ENCODE data around the gene THEMIS2. TPM values are rescaled to one million over a fixed set of nuclear protein-coding genes. Genes with fewer than 3 reads are reported as not detected.
"Not testable (repeated sequence)": the region's sequence is repeated elsewhere in the genome, so short reads cannot be mapped to it uniquely, and the experiment has no call there.

Gene THEMIS2
- total RNA-seq, 1 experiment from 2014 or later: 17.2 TPM

DNA sequence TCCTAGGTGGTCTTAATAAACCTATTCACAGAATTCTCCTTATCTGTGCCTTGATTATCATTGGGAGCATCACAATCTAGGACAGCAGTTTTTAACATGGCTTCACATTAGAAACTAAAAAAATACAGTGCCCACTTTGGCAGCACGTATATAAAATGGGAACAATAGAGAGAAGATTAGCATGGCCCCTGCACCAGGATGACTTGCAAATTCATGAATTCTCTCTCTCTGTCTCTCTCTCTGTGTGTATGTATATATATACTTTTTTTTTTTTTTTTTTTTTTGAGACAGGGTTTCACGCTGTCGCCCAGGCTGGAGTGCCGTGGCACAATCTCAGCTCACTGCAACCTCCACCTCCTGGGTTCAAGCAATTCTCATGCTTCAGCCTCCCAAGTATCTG lies 47.9 kb upstream of the THEMIS2 start:
- WGBS (ENCODE audit: extremely low coverage, insufficient read length, low lambda C conversion rate): no CpG with 5 or more reads among the region's 4 CpGs

DNA sequence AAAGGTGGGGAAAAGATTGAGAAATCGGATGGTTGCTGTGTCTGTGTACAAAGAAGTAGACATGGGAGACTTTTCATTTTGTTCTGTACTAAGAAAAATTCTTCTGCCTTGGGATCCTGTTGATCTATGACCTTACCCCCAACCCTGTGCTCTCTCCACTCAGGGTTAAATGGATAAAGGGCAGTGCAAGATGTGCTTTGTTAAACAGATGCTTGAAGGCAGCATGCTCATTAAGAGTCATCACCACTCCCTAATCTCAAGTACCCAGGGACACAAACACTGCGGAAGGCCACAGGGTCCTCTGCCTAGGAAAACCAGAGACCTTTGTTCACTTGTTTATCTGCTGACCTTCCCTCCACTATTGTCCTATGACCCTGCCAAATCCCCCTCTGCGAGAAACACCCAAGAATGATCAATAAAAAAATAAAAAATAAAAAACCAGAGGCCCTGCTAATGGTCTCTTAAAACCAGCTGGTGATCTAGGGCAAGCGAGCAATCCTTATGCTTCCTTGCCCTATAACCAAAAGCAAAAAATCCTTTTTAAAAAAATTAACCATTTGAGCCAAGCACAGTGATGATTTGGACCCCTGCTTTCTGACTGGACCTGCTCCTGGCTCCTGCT lies 42.9 kb upstream of the THEMIS2 start:
- not testable (repeated sequence) for H2BK15ac ChIP-seq (ENCODE audit: low read depth, low read length); H2AFZ ChIP-seq (ENCODE audit: low read length); H2BK12ac ChIP-seq (ENCODE audit: insufficient read length, low read depth, low read length); H3K18ac ChIP-seq (ENCODE audit: insufficient read length, low read depth, low read length); H3K23ac ChIP-seq (ENCODE audit: insufficient read length, low read depth, low read length); H4K20me1 ChIP-seq (ENCODE audit: control insufficient read depth, insufficient read depth, insufficient read length); H2BK20ac ChIP-seq (ENCODE audit: low read depth, low read length, poor library complexity, severe bottlenecking); H4K91ac ChIP-seq (ENCODE audit: insufficient read length, low read depth, low read length); H3K9me3 Mint-ChIP-seq; H3T11ph ChIP-seq (ENCODE audit: low read length); H2BK5ac ChIP-seq (ENCODE audit: insufficient read length, low read length); H3K27ac Mint-ChIP-seq; H2AK5ac ChIP-seq (ENCODE audit: insufficient read length, low read length); H3K27ac ChIP-seq (ENCODE audit: insufficient read length, low read depth, low read length); H2BK120ac ChIP-seq (ENCODE audit: low read depth, low read length, poor library complexity, severe bottlenecking); H3K9ac ChIP-seq (ENCODE audit: extremely low read depth, insufficient read length, low read length); H3K4me1 ChIP-seq (ENCODE audit: insufficient read depth, low read length); H3K79me1 ChIP-seq (ENCODE audit: insufficient read depth, low read depth, low read length, poor library complexity, severe bottlenecking); H3K56ac ChIP-seq (ENCODE audit: insufficient read length, low read depth, low read length); H4K8ac ChIP-seq (replicated peaks; ENCODE audit: insufficient read length, low read depth, low read length); H3K27me3 Mint-ChIP-seq (ENCODE audit: low read depth); H3K27me3 ChIP-seq (ENCODE audit: insufficient read depth, low read length); DNase-seq; H4K5ac ChIP-seq (ENCODE audit: insufficient read length, low read depth, low read length); H3K23me2 ChIP-seq (ENCODE audit: insufficient read length, low read depth, low read length, poor library complexity, severe bottlenecking); H3K14ac ChIP-seq (ENCODE audit: insufficient read depth, low read length); H3K4ac ChIP-seq (ENCODE audit: low read depth, low read length); H3K9me3 ChIP-seq (ENCODE audit: control insufficient read depth, low read depth, low read length)
- no CpG with 5 or more reads among the region's 4 CpGs for WGBS (ENCODE audit: extremely low coverage, insufficient read length, low lambda C conversion rate)
- peaks cover 20% of the 10 kb centered on the region for H3K79me2 ChIP-seq (ENCODE audit: insufficient read depth, low read length)
- peaks cover 11 to 14% of the 10 kb centered on the region in 2 experiments for H3K4me1 Mint-ChIP-seq
- peaks cover 8 to 18% (median 15%) of the 10 kb centered on the region in 3 experiments; a peak in 6 of 7 replicates for H3K36me3 Mint-ChIP-seq (ENCODE audit: insufficient read depth in 1 of 3, low read depth in 3 of 3)
- peak overlapping the region; percentile 97 for H3K4me2 ChIP-seq (ENCODE audit: insufficient read depth, insufficient read length, low read length)
- H3K4me3 Mint-ChIP-seq: peak overlapping the region; percentile 94 to 95; a peak in 4 of 5 replicates

More for the DNA sequence above, 47.9 kb upstream of the THEMIS2 start:
- Histone ChIP-seq H3K79me2 (ENCODE audit: insufficient read depth, low read length) (no peaks in the 10 kb centered on the region), H4K5ac (ENCODE audit: insufficient read length, low read depth, low read length) (no peak overlapping the region), H3K14ac (ENCODE audit: insufficient read depth, low read length) (no peak overlapping the region), H3T11ph (ENCODE audit: low read length) (no peak overlapping the region), H4K8ac (replicated peaks; ENCODE audit: insufficient read length, low read depth, low read length) (no peak overlapping the region), H2BK20ac (ENCODE audit: low read depth, low read length, poor library complexity, severe bottlenecking) (no peak overlapping the region), H2AFZ (ENCODE audit: low read length) (no peak overlapping the region), H3K4me2 (ENCODE audit: insufficient read depth, insufficient read length, low read length) (no peak overlapping the region), H3K27me3 (ENCODE audit: insufficient read depth, low read length) (no peaks in the 10 kb centered on the region), H3K4me1 (ENCODE audit: insufficient read depth, low read length) (no peaks in the 10 kb centered on the region), H3K23me2 (ENCODE audit: insufficient read length, low read depth, low read length, poor library complexity, severe bottlenecking) (no peaks in the 10 kb centered on the region), H4K20me1 (ENCODE audit: control insufficient read depth, insufficient read depth, insufficient read length) (no peaks in the 10 kb centered on the region), H2BK12ac (ENCODE audit: insufficient read length, low read depth, low read length) (no peak overlapping the region), H3K27ac (ENCODE audit: insufficient read length, low read depth, low read length) (no peak overlapping the region), H3K23ac (ENCODE audit: insufficient read length, low read depth, low read length) (no peak overlapping the region), H2BK15ac (ENCODE audit: low read depth, low read length) (no peak overlapping the region), H3K9ac (ENCODE audit: extremely low read depth, insufficient read length, low read length) (no peak overlapping the region), H3K56ac (ENCODE audit: insufficient read length, low read depth, low read length) (no peak overlapping the region), H2BK120ac (ENCODE audit: low read depth, low read length, poor library complexity, severe bottlenecking) (no peak overlapping the region), H3K4ac (ENCODE audit: low read depth, low read length) (no peak overlapping the region), H2AK5ac (ENCODE audit: insufficient read length, low read length) (no peak overlapping the region), H2BK5ac (ENCODE audit: insufficient read length, low read length) (no peak overlapping the region), H3K18ac (ENCODE audit: insufficient read length, low read depth, low read length) (no peak overlapping the region), H3K79me1 (ENCODE audit: insufficient read depth, low read depth, low read length, poor library complexity, severe bottlenecking) (no peaks in the 10 kb centered on the region), H4K91ac (ENCODE audit: insufficient read length, low read depth, low read length) (no peak overlapping the region), H3K9me3 (ENCODE audit: control insufficient read depth, low read depth, low read length) (no peaks in the 10 kb centered on the region)
- H3K36me3 Mint-ChIP-seq (ENCODE audit: insufficient read depth in 1 of 3, low read depth in 3 of 3): peaks cover 0 to 9% (median 2%) of the 10 kb centered on the region in 3 experiments; a peak in 3 of 7 replicates
- no peak overlapping the region for H3K4me3 Mint-ChIP-seq
- TF ChIP-seq, protein P1, sequence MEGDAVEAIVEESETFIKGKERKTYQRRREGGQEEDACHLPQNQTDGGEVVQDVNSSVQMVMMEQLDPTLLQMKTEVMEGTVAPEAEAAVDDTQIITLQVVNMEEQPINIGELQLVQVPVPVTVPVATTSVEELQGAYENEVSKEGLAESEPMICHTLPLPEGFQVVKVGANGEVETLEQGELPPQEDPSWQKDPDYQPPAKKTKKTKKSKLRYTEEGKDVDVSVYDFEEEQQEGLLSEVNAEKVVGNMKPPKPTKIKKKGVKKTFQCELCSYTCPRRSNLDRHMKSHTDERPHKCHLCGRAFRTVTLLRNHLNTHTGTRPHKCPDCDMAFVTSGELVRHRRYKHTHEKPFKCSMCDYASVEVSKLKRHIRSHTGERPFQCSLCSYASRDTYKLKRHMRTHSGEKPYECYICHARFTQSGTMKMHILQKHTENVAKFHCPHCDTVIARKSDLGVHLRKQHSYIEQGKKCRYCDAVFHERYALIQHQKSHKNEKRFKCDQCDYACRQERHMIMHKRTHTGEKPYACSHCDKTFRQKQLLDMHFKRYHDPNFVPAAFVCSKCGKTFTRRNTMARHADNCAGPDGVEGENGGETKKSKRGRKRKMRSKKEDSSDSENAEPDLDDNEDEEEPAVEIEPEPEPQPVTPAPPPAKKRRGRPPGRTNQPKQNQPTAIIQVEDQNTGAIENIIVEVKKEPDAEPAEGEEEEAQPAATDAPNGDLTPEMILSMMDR (conservative IDR thresholded peaks at IDR 0.05): no peak
- H3K27me3 Mint-ChIP-seq (ENCODE audit: low read depth): no peaks in the 10 kb centered on the region
- DNase-seq: no peak
- no peaks in the 10 kb centered on the region for H3K9me3 Mint-ChIP-seq
- no peaks in the 10 kb centered on the region; a peak in 1 of 4 replicates for H3K4me1 Mint-ChIP-seq
- no peak overlapping the region for H3K27ac Mint-ChIP-seq

Data from H9 (cell line).